HG03521 (cell line): ENCODE results near the gene CDC45.

Experiments
- ATAC-seq: cut with Tn5 transposase; IDR thresholded peaks from one replicate; pipeline ENCODE4 v1.9.1; 2021; ENCODE audit warnings: mild to moderate bottlenecking, moderate library complexity; ENCODE audit not compliant: unreplicated experiment

Gene CDC45

DNA sequence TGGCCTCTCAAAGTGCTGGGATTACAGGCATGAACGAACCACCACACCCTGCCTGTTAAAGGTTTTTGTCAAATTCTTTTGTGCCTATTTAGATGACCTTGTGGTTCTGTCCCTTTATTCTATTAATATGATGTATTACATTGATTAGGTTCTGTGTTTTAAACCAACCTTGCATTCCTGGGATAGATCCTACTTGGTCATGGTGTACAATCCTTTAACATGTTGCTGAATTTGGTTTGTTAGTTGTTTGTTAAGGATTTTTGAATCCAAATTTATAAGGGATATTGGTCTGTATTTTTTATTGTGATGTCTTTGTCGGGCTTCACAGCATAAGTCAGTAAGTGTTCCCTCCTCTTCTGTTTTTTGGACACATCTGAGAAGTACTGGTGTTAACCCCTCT lies 73.5 kb downstream of the CDC45 start:
- no peak for ATAC-seq

GRCh38 chr22:19554834-19555404 lies 75.2 kb downstream of the CDC45 start:
- ATAC-seq: no peak

DNA sequence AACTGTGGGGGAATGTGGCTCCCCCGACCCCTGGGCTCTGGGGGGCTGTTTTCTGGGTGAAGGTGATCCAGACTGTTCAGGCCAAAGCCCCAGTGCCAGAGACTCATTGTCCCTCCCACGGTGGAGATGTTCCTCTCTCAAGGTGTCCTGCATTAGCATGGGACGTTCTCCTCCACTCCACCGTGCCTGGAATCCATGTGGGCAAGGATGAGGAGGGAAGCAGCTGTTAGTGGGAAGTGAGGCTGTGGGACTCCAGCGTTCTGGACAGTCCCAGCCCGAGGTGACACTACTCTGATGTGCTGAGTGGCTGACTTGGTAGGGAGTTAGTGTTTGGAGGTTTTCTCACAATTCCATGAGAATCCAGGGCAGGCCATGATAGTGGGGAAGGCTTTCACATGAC lies 75.9 kb downstream of the CDC45 start:
- ATAC-seq: no peak

GRCh38 chr22:19556963-19557545 lies 77.3 kb downstream of the CDC45 start:
- ATAC-seq: no peak

DNA sequence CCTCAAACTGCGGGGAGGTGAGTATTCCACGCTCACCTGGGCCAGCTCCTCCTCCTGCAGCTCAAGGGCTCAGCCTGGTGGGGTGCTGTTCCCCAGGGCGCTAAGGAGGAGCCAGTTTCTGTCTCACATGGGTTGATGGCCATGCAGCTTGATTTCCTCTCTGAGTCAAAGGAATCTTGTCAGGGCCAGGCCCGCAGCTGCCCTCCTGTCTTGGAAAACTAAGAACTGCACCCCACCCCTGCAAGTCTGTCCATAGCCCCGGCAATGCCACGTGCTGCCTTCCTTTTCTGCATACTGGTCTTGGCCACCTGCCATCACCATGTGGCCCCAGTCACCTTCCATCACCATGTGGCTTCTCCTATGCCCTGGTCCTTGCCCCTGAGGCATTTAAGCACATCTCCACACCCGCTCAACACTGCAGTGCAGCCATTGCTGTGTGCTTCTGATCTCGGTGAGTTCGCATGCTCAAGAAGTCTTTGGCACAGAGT lies 79.6 kb downstream of the CDC45 start:
- no peak for ATAC-seq

DNA sequence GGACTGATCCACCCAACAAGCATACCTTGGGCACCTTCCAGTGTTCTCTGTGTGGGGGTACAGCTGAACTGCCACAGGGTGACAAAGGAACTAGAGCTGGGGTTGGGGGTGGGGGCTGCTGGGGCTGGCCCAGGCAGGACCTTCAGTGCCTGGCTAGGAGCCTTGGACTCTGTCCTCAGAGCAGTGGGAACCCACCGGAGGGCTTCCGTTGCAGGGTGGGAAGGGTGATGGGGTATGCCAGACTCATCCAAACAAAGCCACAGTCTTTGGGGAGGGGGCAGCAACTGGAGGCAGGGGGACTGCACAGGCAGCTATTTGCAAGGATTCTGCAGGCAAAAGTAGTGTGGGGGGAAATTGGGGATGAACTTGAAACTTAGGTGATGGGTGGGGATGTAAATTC lies 80.2 kb downstream of the CDC45 start:
- ATAC-seq: no peak

- no peak for ATAC-seq
Observed at GRCh38 chr22:19565382-19566278, 85.9 kb downstream of the CDC45 start.

DNA sequence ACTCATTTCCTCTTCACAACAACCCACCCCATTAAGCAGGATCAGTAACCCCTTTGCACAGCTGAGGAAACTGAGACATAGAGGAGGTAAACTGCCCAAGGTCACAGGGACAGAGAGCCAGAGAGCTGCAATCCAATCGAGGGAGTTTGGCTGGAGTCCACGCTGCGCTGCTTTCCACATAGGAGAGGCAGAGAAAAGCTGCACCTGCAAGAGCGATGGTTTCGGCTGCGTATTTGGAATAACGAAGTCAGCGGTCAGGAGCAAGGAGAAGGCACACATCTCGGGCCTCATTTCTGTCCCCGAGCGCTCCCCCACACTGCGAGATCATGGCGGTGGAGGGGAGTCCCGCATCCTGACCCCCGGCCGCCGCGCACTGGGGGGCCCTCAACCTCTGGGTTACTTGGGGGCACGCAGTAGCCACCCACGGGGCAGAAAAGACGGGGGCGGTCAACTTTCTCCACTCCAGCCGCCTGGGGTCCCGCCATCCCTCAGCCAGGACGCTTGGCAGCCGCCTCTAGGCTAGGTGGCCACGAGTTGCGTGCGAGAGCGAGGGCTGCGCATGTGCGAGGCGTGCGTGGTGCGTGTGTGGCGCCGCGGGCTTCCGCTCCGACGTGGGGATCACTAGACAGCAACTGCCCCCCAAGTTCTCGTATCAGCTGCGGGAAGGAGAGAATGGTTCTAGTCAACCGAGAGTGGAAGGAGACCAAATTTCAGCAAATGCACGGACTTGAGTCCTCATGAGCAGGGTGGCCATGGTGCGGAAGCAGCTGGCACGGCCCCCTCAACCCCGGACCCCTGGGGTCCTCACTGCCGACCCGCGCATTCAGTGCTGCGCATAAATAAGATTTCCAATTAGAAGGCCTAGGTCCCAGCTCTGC lies 86.8 kb downstream of the CDC45 start:
- no peak for ATAC-seq

- no peak for ATAC-seq
Observed at GRCh38 chr22:19567157-19568009, 87.7 kb downstream of the CDC45 start.

DNA sequence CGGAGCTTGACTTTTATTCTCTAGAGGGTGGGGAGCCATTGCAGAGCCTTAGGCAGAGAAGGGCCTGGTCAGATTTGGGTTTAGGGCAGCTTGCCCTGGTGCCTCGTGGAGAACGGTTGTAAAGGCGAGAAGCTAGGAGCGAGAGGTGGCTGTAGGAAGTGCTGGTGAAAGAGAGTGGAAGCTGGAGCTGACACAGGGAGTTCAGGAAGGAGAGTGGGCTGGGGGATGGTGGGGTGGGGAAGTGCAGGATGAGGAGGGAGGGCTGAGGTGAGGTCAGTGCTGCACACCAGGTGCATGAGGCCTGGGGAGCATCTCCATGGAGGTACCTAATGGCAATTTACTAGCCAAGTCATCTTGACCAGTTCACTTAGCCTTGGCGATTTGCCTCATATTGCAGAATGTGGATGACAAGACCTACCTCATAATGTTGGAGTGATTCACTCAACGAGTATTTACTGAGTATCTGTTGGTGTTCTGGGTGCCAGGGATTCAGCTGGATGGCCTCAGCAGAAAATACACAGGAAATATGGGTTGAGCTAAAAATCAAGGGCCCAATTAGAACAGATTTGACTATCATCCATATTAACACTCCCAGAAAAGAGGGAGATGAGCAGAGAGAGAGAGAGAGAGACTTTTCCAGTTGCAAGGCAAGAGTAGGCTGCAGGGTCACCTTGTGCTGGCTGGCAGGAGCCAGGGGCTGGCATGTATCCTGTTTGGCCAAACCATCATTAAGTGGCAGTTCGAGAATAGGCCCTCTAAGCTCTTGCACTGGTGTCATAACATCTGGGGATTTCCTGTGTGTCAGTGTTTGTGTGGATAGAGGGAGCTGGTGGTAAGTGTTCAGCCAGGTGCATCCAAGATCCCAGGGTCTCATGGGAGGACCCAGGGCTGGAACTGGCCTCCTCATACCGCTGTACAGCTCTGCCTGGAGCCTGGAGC lies 88.9 kb downstream of the CDC45 start:
- ATAC-seq: no peak

DNA sequence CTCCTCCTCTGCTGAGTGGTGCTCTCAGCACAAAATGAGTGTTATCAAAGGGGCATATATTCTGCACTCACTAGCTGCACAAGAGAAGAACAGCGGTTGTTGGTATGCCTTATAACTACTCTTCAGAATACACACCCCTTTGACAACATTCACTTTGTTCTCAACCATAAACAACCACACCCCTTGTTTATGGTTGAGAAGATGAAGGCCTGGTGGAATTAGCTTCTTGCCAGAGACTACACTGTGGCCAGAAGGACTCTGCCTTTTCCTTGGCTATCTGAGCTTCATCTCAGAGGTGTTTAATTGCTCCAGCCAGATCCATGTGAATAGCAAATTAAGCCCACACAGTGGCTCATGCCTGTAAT lies 89.5 kb downstream of the CDC45 start:
- ATAC-seq: no peak

DNA sequence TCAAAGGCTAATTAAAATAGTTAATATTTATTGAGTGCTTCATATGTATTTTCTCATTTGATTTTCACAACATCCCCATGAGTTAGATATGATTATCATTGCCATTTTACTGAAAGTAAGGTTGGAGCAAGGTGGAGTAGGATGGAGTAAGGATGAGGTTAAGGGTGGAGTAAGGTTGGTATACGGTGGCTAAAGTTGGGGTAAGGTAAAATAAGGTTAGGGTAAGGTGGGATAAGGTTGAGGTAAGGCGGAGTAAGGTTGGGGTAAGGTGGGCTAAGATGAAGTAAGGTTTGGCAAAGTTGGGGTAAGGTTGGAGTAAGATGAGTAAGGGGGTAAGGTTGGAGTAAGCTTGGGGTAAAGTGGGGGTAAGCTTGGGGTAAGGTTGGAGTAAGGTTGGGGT lies 90.3 kb downstream of the CDC45 start:
- ATAC-seq: no peak
